Measurements from ENCODE around the gene SOX12.

SOX12 gene

DNA sequence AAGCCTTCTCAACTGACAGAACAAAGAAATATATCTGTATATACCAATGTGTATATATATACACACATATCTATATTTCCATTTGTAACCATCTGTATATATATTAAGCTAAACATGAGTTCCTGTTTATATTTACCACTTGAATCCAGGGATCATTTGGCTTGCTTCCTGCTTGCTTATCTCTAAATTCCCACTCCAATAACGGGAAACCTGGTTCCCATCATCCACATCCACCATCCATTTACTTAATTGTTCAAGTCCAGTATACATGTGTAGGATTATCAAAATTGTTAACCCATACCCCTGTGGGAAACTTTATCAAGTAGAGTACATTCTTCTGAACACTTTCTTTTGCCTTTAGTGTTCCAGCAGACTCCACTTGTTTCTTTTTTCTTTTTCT lies 12.5 kb upstream of the SOX12 start:
- Mint-ChIP-seq H3K27ac (no peak overlapping the region), H3K27me3 (peaks cover 1% of the 10 kb centered on the region), H3K9me3 (ENCODE audit: low read depth) (no peaks in the 10 kb centered on the region), H3K4me3 (no peak overlapping the region), H3K36me3 (peaks cover 5% of the 10 kb centered on the region), H3K4me1 (ENCODE audit: low read depth) (peaks cover 15% of the 10 kb centered on the region)

DNA sequence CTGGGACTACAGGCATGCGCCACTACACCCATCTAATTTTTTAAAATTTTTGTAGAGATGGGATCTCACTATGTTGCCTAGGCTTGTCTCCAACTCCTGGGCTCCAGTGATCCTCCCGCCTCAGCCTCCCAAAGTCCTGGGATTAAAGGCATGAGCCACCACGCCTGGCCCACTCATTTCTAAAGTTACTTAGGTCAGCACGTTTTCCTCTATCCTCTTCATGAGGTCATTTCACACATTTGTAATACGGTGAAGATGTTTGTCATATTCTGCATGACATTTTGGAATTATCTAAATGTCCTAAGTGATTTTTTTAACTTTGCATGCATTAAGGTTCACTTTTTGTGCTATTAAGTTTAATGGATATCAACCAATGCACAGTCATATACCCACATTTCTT lies 11.9 kb upstream of the SOX12 start:
- Mint-ChIP-seq H3K9me3 (ENCODE audit: low read depth) (no peaks in the 10 kb centered on the region), H3K27me3 (peaks cover 1% of the 10 kb centered on the region), H3K4me1 (ENCODE audit: low read depth) (peaks cover 15% of the 10 kb centered on the region), H3K36me3 (peaks cover 5% of the 10 kb centered on the region), H3K4me3 (no peak overlapping the region), H3K27ac (no peak overlapping the region)

DNA sequence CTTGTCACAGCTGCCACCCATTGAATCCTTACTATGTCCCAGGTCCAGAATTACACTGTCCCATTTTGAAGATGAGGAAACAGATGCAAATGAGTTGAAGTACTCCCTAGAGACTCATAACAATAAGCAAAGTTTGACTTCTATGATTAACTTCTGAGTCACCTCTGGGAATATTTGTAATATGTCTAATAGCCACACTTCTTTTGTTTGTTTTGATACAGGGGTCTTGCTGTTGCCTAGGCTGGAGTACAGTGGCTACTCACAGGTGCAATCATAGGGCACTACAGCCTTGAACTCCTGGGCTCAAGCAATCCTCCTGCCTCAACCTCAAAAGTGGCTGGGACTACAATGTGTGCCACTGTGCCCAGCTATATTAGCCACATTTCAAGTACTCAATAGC lies 11.4 kb upstream of the SOX12 start:
- H3K27ac Mint-ChIP-seq = no peak overlapping the region
- no peaks in the 10 kb centered on the region for H3K9me3 Mint-ChIP-seq (ENCODE audit: low read depth)
- no peak overlapping the region for H3K4me3 Mint-ChIP-seq

DNA sequence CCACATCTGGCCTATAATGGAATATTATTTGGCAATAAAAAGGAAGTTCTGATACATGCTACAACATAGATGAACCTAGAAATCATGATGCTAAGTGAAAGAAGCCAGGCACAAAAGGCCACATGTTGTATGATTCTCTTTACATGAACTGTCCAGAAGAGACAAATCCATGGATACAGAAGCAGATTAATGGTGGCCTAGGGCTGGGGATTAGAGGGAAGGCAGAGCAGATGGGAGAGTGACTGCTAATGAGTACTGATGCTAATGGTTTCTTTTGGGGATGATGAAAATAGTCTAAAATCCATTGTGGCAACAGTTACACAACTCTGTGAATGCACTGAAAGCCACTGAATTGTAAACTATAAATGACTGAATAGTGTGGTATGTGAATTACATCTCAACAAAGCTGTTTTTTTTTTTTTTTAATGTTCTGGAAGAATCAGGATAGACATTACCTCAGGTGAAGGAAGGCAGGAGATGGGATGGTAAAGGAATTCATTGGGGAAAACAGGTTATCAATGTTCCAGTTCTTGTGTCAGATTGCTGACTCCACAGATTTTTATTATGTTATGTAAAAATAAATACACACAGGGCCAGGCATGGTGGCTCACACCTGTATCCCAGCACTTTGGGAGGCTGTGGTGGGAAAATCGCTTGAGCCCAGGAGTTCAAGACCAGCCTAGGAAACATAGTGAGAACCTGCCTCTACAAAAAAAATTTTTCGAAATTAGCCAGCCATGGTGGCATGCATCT lies 8.9 kb upstream of the SOX12 start:
- Mint-ChIP-seq H3K27me3 (peaks cover 1% of the 10 kb centered on the region), H3K4me3 (no peak overlapping the region), H3K9me3 (ENCODE audit: low read depth) (no peaks in the 10 kb centered on the region), H3K4me1 (ENCODE audit: low read depth) (no peaks in the 10 kb centered on the region), H3K27ac (no peak overlapping the region), H3K36me3 (peaks cover 8% of the 10 kb centered on the region)

More for the DNA sequence above, 11.4 kb upstream of the SOX12 start:
- Mint-ChIP-seq H3K27me3 (peaks cover 1% of the 10 kb centered on the region), H3K36me3 (peaks cover 5% of the 10 kb centered on the region), H3K4me1 (ENCODE audit: low read depth) (peaks cover 15% of the 10 kb centered on the region)

DNA sequence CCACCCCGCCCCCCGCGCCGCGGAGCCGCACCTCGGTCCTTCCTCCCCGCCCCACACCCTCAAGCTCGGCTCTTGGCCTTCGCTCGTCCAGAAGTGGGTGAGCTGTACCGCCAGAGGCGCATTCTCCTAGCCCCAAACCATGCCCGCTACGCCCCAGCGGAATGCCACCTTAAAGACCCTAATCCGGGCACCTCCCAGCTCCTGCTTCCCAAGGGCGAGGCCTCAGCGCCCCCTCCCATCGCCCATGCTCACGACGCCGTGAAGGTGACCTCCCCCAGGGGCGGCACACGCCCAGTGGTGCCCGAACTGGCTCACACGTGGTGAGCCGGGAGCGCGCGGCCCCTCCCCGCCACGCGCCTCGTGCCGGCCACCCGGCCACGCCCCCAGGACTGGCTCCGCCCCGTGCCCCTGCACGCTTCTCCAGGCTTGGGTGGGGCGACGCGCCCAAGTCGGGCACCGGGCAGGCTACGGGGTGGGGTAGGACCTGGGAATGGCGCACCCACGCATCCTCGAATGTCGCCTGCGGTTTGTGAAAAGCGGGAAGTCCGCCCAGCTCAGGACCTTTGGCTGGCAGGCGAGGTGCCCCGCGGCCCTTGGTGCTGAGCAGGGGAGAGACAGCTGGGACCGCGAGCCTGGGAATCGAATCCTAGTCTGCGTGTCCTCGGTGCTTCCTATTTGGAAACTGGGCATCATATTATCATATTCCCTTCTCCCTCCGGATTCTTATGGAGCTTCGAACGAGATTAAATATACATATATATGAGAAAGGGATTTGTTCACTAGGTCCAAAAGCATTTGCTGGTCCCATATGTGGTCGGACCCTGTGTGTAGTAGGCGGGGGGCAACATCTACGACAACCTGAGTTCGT lies 941 bp upstream of the SOX12 start:
- peaks cover 3% of the 10 kb centered on the region for H3K36me3 Mint-ChIP-seq
- H3K4me3 Mint-ChIP-seq = peak overlapping the region; percentile 91
- H3K4me1 Mint-ChIP-seq (ENCODE audit: low read depth) = peaks cover 23% of the 10 kb centered on the region
- peak overlapping the region; percentile 94 for H3K27ac Mint-ChIP-seq
- H3K9me3 Mint-ChIP-seq (ENCODE audit: low read depth) = no peaks in the 10 kb centered on the region
- no peaks in the 10 kb centered on the region for H3K27me3 Mint-ChIP-seq

DNA sequence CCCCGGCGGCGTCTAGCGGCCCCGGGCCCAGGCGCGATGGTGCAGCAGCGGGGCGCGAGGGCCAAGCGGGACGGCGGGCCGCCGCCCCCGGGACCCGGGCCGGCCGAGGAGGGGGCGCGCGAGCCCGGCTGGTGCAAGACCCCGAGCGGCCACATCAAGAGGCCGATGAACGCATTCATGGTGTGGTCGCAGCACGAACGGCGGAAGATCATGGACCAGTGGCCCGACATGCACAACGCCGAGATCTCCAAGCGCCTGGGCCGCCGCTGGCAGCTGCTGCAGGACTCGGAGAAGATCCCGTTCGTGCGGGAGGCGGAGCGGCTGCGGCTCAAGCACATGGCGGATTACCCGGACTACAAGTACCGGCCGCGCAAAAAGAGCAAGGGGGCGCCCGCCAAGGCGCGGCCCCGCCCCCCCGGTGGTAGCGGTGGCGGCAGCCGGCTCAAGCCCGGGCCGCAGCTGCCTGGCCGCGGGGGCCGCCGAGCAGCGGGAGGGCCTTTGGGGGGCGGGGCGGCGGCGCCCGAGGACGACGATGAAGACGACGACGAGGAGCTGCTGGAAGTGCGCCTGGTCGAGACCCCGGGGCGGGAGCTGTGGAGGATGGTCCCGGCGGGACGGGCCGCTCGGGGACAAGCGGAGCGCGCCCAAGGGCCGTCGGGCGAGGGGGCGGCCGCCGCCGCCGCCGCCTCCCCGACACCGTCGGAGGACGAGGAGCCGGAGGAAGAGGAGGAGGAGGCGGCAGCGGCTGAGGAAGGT lies 715 bp downstream of the SOX12 start:
- H3K36me3 Mint-ChIP-seq = peaks cover 3% of the 10 kb centered on the region
- peak overlapping the region; percentile 66 for H3K27ac Mint-ChIP-seq
- H3K27me3 Mint-ChIP-seq = no peaks in the 10 kb centered on the region

DNA sequence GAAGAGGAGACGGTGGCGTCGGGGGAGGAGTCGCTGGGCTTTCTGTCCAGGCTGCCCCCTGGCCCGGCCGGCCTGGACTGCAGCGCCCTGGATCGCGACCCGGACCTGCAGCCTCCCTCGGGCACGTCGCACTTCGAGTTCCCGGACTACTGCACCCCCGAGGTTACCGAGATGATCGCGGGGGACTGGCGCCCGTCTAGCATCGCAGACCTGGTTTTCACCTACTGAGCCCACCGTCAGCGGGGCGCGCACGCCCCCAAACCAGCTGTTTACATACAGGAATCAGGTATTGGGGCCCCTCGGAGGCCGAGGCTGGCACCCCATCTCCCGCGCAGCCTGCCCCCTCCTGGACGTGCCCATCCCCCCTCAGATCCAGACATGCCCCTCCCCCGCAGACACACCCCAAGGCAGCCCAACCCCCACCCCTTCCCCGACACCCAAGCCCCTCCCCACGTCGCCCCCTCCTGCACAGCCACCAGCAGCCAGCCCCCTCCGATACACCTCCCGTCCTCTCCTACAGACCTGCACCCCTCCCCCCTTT lies 1.4 kb downstream of the SOX12 start:
- peak overlapping the region; percentile 79 for H3K4me3 Mint-ChIP-seq
- no peak overlapping the region for H3K27ac Mint-ChIP-seq
- H3K9me3 Mint-ChIP-seq (ENCODE audit: low read depth) = no peaks in the 10 kb centered on the region
- no peaks in the 10 kb centered on the region for H3K27me3 Mint-ChIP-seq
- no peaks in the 10 kb centered on the region for H3K36me3 Mint-ChIP-seq
- H3K4me1 Mint-ChIP-seq (ENCODE audit: low read depth) = peaks cover 32% of the 10 kb centered on the region

More for the DNA sequence above, 715 bp downstream of the SOX12 start:
- no peaks in the 10 kb centered on the region for H3K9me3 Mint-ChIP-seq (ENCODE audit: low read depth)
- peak overlapping the region; percentile 84 for H3K4me3 Mint-ChIP-seq
- H3K4me1 Mint-ChIP-seq (ENCODE audit: low read depth) = peaks cover 32% of the 10 kb centered on the region

DNA sequence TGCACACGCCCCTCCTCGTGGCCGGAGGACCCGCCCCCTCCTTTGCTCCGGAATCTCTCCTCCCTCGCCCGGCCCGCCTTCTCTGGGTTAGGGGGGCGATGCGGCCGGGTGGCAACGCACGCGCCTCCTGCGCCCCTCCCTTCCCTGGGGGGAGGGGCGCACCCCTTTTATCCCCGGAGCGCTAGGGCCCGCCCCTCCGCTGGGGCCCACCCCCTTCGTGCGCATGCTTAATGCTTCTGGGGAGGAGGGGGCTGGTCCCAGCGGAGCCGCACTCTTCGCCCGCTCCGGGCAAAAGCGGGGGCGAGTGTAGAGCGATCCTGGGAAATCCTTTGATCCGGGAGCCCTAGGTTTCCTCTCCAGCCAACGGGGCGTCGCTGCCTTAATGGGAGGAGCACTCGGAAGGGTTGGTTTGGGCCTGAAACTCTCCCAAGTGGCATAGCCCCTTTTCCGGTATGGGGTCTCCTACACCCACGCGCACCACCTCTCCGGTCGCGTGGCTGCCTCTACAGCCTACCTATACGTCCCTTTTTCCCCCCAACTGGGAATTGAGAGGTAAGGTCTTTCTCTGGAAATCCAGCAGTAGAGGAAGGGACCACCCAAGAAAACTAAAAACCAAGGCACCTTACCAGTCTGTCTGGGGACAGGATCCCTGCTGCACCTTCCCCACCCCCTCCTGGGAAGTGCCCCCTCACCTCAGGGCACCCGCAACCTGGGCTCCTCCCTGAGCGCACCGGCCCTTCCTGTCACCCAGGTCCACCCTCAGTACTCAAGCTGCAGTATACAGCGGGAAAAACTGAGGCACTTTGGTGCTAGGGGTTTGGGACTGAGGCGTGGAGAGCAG lies 2.1 kb downstream of the SOX12 start:
- H3K9me3 Mint-ChIP-seq (ENCODE audit: low read depth) = no peaks in the 10 kb centered on the region
- peak overlapping the region; percentile 28 for H3K27ac Mint-ChIP-seq
- peaks cover 32% of the 10 kb centered on the region for H3K4me1 Mint-ChIP-seq (ENCODE audit: low read depth)
- H3K4me3 Mint-ChIP-seq = peak overlapping the region; percentile 79
- H3K27me3 Mint-ChIP-seq = no peaks in the 10 kb centered on the region
- H3K36me3 Mint-ChIP-seq = no peaks in the 10 kb centered on the region

DNA sequence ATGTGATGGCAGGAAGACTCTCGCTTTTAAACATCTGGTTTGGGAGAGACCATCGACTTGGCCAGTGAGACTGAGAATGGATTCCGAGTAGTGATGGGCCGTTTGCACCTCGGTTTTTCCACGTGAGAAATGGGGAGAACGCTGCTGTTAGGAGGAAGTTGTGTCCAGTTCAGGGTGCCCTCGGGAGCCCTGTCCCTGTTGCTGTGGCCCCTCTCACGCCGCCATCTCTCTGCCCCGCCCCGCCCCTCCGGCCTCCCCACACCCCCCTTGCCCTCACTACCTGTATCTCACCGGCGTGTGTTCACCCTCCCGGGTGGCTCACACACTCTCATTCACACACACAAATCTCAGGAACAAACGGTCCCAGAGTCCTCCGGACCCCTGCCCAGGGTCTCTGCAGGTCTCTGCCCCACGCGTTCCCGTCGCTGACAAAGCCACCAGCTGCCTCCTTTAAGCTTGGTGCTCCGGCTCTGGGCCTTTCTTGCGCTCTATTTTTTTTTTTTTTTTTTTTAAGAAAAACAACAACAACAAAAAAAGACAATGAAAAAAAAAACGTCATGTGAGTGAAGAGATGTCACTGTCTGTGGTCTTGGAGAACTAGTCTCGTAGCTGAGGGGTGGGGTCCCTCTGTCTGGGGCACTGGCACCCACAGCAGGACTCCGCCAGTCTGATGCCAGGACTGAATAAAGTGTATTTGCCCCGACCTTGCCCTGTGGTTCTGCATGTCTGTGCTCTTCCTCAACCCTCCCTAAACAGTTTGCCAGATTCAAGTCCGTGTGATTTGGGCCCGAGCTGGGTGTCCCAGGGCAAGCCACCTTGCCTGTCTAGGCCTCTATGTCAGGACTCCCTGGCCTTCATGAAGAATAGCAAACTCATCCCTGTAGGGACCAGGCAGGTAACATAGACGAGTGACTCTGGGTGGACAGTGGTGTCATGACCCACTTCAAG lies 2.9 kb downstream of the SOX12 start:
- Mint-ChIP-seq H3K27ac (peak overlapping the region; percentile 88), H3K27me3 (no peaks in the 10 kb centered on the region), H3K9me3 (ENCODE audit: low read depth) (no peaks in the 10 kb centered on the region), H3K4me1 (ENCODE audit: low read depth) (peaks cover 32% of the 10 kb centered on the region), H3K36me3 (no peaks in the 10 kb centered on the region), H3K4me3 (peak overlapping the region; percentile 79)

DNA sequence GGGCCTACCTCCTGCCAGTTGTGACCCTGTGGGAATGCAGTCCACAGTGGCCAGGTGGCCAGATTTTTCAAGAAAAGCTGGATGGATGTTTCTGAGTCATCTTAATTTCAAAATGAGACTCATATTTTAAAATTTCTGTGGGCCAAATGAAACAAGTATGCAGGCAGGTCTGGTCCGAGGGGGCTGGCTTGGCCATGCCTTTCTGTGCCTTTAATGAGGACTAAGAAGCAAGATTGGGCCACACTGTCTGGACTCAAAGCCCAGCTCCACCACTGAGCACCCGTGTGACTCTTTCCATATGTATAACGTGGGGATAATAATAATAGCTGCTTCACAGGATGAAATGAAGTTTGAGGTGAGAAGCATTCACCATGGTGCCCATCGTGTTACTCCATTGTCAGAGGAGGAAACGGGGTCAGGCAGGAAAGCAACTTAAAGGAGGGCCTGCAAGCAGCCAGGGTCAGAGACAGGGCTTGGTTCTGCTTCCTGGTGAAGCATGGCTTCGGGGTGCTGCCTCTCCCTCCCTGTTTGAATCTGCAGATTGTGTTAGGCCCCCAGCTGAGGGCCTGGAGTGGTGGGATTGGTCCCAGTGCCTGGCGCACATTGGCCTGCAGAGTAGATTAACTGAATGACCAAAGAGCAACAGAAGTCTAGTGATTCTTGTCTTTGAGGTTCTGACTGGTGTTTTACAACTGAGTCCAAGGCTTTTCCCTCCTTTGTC lies 3.8 kb downstream of the SOX12 start:
- peak overlapping the region; percentile 88 for H3K27ac Mint-ChIP-seq
- no peaks in the 10 kb centered on the region for H3K36me3 Mint-ChIP-seq
- no peaks in the 10 kb centered on the region for H3K9me3 Mint-ChIP-seq (ENCODE audit: low read depth)
- no peaks in the 10 kb centered on the region for H3K27me3 Mint-ChIP-seq
- H3K4me1 Mint-ChIP-seq (ENCODE audit: low read depth) = peaks cover 25% of the 10 kb centered on the region
- H3K4me3 Mint-ChIP-seq = peak overlapping the region; percentile 79

DNA sequence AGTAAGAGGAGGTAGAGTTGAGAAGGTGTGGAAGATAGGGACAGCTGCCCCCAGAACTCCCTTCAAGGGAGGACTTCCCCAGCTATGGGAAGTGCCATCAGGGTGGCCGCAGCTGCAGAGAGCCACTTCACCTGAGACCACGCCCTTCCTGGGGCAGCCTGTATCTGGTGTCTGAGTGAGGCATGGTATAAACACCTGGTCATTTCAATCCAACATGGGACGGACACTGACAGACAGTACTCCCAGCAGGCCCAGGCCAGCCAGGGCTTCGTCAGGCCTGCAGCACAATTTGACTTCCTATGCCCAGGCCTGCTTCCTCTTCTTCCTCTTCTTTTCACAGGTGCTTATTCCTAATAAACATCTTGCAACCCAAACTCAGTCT lies 4.5 kb downstream of the SOX12 start:
- Mint-ChIP-seq H3K4me3 (peak overlapping the region; percentile 47), H3K9me3 (ENCODE audit: low read depth) (no peaks in the 10 kb centered on the region), H3K4me1 (ENCODE audit: low read depth) (peaks cover 24% of the 10 kb centered on the region)

DNA sequence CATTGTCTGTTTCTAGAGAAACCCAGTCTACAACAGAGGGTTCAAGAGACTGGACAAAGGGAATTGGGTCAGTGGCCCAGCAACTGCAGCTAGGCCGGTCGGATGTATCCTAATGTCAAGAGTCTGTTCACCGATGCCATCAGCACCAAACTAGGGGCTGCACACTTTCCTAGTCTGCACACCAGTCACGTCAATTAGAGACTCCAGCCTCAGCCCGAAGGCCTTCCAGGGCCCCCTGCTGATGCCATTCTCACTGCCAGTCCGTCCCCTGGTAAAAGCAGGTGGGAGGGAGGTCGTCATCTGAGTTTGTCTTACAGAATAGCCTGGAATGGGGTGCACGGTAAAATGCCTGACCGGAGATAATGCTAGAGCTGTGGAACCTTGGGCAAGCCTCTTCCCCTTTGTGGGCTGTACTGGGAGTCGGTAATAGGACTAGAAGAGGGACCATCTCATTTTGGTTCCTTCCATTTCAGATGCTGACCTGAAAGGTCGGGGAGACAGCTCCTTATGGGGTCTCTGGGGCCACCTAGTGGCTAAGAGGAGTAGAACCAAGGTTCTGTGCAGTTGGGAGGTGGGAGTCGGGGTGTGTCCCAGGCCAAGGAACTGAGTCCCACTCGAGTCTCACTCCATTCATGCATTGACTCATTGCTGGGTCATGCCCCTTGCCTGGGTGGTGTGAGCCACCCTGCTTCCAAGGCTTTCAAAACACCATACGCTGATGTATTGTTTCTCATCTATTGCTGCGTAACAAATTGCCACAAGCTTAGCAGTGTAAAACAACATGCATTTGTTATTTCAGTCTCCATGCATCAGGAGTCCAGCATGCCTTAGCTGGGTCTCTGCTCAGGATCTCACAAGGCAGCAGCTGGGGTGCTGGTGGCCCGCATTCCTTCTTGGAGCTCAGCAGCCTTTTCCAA lies 5.1 kb downstream of the SOX12 start:
- Mint-ChIP-seq H3K4me1 (ENCODE audit: low read depth) (peaks cover 22% of the 10 kb centered on the region), H3K27me3 (no peaks in the 10 kb centered on the region), H3K9me3 (ENCODE audit: low read depth) (no peaks in the 10 kb centered on the region), H3K36me3 (no peaks in the 10 kb centered on the region), H3K27ac (no peak overlapping the region), H3K4me3 (peak overlapping the region; percentile 47)

More for the DNA sequence above, 4.5 kb downstream of the SOX12 start:
- Mint-ChIP-seq H3K27ac (no peak overlapping the region), H3K27me3 (no peaks in the 10 kb centered on the region), H3K36me3 (no peaks in the 10 kb centered on the region)

Data from activated naive CD8-positive, alpha-beta T cell (primary cell).